NCI-H2196 (cell line): ENCODE measurements around the gene CDY1.
"Not testable (repeated sequence)": the region's sequence is repeated elsewhere in the genome, so short reads cannot be mapped to it uniquely, and the experiment has no call there.

Experiments used
- DNase-seq: peaks from one replicate; lab custom pipeline; 2025; ENCODE audit not compliant: unreplicated experiment; lab: John Stamatoyannopoulos, UW

CDY1 gene

GRCh38 chrY:25621817-25622216 is at the start of gene CDY1:
Gene CDY1 (plus strand): TSS chrY:25622117. CDS start chrY:25622443, 326 bp downstream.
- DNase-seq = not testable (repeated sequence)

- not testable (repeated sequence) for DNase-seq
Observed at GRCh38 chrY:25593336-25593735, 28.6 kb upstream of the CDY1 start.

GRCh38 chrY:25620209-25620608 is 1.7 kb upstream of the CDY1 start:
- not testable (repeated sequence) for DNase-seq

GRCh38 chrY:25626524-25626923 is 4.6 kb downstream of the CDY1 start:
- not testable (repeated sequence) for DNase-seq

GRCh38 chrY:25630383-25631112 is 8.6 kb downstream of the CDY1 start:
- not testable (repeated sequence) for DNase-seq

GRCh38 chrY:25639852-25640251 is 17.9 kb downstream of the CDY1 start:
- DNase-seq = not testable (repeated sequence)

- DNase-seq = not testable (repeated sequence)
Observed at GRCh38 chrY:25643024-25643915, 21.4 kb downstream of the CDY1 start.
